Ovary (tissue), 9 donors: ENCODE results near the gene CDC42EP4. TPM values are rescaled to one million over a fixed set of nuclear protein-coding genes. Genes with fewer than 3 reads are reported as not detected.

Experiments
- DNase-seq, 5 donors: peaks; one replicate each; pipeline ENCODE4 v3.0.0-alpha.2; 2019 to 2020
- H3K27ac ChIP-seq, 2 donors: fragments of 200-600 bp; one replicate each; pipeline versions ENCODE4 v1.5.1 to v1.8.0; 2019 to 2022
- H3K27me3 ChIP-seq: fragments of 200-600 bp; one replicate; pipeline ENCODE4 v1.8.0; 2022
- H3K36me3 ChIP-seq: fragments of 200-600 bp; sonication (generic); one replicate; pipeline ENCODE4 v1.5.1; 2019
- H3K4me1 ChIP-seq: one replicate; pipeline ENCODE4 v1.8.1; 2013; ENCODE audit warnings: mild to moderate bottlenecking, moderate library complexity; ENCODE audit not compliant: insufficient read depth
- H3K4me3 ChIP-seq: fragments of 200-600 bp; sonication (generic); one replicate; pipeline ENCODE4 v1.5.1; 2017
- H3K9me3 ChIP-seq, 2 donors: fragments of 200-600 bp in 1 of 2; sonication (generic) in 1 of 2; one replicate each; pipeline versions ENCODE4 v1.5.1 to v1.8.1; 2013 to 2019; ENCODE audit warnings: mild to moderate bottlenecking in 1 of 2, moderate library complexity in 1 of 2
- CTCF ChIP-seq, 3 donors: fragments of 450-650 bp in 2 of 3; fragments of 200-600 bp in 1 of 3; IDR thresholded peaks; one replicate each; pipeline versions ENCODE4 v1.5.1 to v1.8.0; 2016 to 2022; ENCODE audit warnings: antibody characterized with exemption in 3 of 3, mild to moderate bottlenecking in 1 of 3
- EP300 ChIP-seq: sonication (generic); formaldehyde crosslinking; IDR thresholded peaks from one replicate; pipeline ENCODE4 v1.6.1; 2017; ENCODE audit warnings: antibody characterized with exemption
- POLR2A ChIP-seq: fragments of 450-650 bp; IDR thresholded peaks from one replicate; pipeline ENCODE4 v1.6.1; 2017; ENCODE audit warnings: antibody characterized with exemption, mild to moderate bottlenecking, moderate library complexity
- WGBS, 3 donors: extraction: QIAGEN DNeasy Blood & Tissue Kit in 1 of 3; methylation state at CpG; one replicate each; pipeline versions ENCODE4 v1.1.5 to v1.1.7; 2013 to 2017; 5-methylcytosine and 5-hydroxymethylcytosine counted together
- intact Hi-C, 4 donors: fragments of 100-400 bp; cut with DNase I; formaldehyde crosslinking; loops; one replicate each; pipeline versions ENCODE4 v1.11.0 to v1.15.1; 2022 to 2023
- polyA plus RNA-seq, 2 donors: library from polyadenylated mRNA; stranded (reverse); fragments of 200-250 nt in 1 of 2; fragments of 350-450 nt in 1 of 2; fragmentation: Illumina TruSeq in 1 of 2; extraction: RNeasy Lipid Tissue Mini Kit (QIAGEN cat#74804) in 1 of 2; gene quantifications; one replicate each; pipeline ENCODE4 v1.2.3, GENCODE V29; 2013 to 2014
- total RNA-seq, 7 donors: library from RNA; depleted of rRNA in 2 of 7; stranded (reverse); fragments of >200 nt in 2 of 7; fragmentation: NEBNext Ultra II Directional in 3 of 7; extraction: Animal tissue kit (Norgen Biotek cat#: 25700) in 3 of 7; gene quantifications; one replicate each; pipeline versions ENCODE4 v1.1.0 to v1.2.4, GENCODE V29; 2016 to 2023
- donor health status: DM: no; HTN: no; CAD: no; lungs with moderate emphysema.
- donor health status: DM: no; HTN: no; CAD: no.
- donor health status: Bipolar disorder and iron deficiency.
- donor health status: DM: yes; HTN: yes; CAD: no.
- donor health status: DM: no; HTN: no; CAD: no.
- donor health status: DM: yes; HTN: yes; CAD: no.

CDC42EP4 gene
- total and polyA plus RNA-seq, 9 donors, result 59.0 to 171 (median 106) TPM

GRCh38 chr17:73291260-73291801, 20.5 kb downstream of the CDC42EP4 start:
- no peaks in the 10 kb centered on the region for H3K27me3 ChIP-seq
- peak overlapping the region; percentile 49 to 86 for H3K27ac ChIP-seq
- intact Hi-C loops, result no loop called here
- H3K4me1 ChIP-seq, result peaks cover 62% of the 10 kb centered on the region
- no peaks in the 10 kb centered on the region for H3K9me3 ChIP-seq
- peak; percentile 66 to 71 (median 67) for DNase-seq
- no peaks in the 10 kb centered on the region for H3K36me3 ChIP-seq
- 40 to 50% (median 44%) methylated on average over 8 of the region's 8 CpGs for WGBS, 3 donors
- no peak for TF ChIP-seq POLR2A
- TF ChIP-seq CTCF (IDR thresholded peaks at IDR 0.05), result no peak
- no peak for TF ChIP-seq EP300
- H3K4me3 ChIP-seq, result peak overlapping the region; percentile 22

- no peaks in the 10 kb centered on the region for H3K36me3 ChIP-seq
- 79 to 82% (median 81%) methylated on average over 16 of the region's 16 CpGs for WGBS, 3 donors
- H3K9me3 ChIP-seq, result no peaks in the 10 kb centered on the region
- H3K27ac ChIP-seq, result peak overlapping the region; percentile 49 to 86
- H3K4me3 ChIP-seq, result no peak overlapping the region
- no peak for DNase-seq
- TF ChIP-seq CTCF (IDR thresholded peaks at IDR 0.05), result no peak
- TF ChIP-seq POLR2A, result no peak
- no peak for TF ChIP-seq EP300
- H3K27me3 ChIP-seq, result no peaks in the 10 kb centered on the region
- peaks cover 69% of the 10 kb centered on the region for H3K4me1 ChIP-seq
- intact Hi-C loops, result no loop called here
These were observed 21.2 kb downstream of the CDC42EP4 start for GRCh38 chr17:73290399-73291259.

GRCh38 chr17:73289549-73290254, 22.1 kb downstream of the CDC42EP4 start:
- H3K27ac ChIP-seq, result peak overlapping the region; percentile 49 to 86
- no peak overlapping the region for H3K4me3 ChIP-seq
- peaks cover 75% of the 10 kb centered on the region for H3K4me1 ChIP-seq
- H3K36me3 ChIP-seq, result no peaks in the 10 kb centered on the region
- WGBS, 3 donors, result 47 to 53% (median 50%) methylated on average over 7 of the region's 7 CpGs
- TF ChIP-seq EP300 (no peak), POLR2A (no peak), CTCF (IDR thresholded peaks at IDR 0.05) (no peak)
- DNase-seq, result no peak
- intact Hi-C loops, result no loop called here
- H3K9me3 ChIP-seq, result no peaks in the 10 kb centered on the region
- no peaks in the 10 kb centered on the region for H3K27me3 ChIP-seq

GRCh38 chr17:73288534-73289302, 23.1 kb downstream of the CDC42EP4 start:
- Histone ChIP-seq H3K27ac (peak overlapping the region; percentile 49 to 86), H3K9me3 (no peaks in the 10 kb centered on the region), H3K4me1 (peaks cover 74% of the 10 kb centered on the region), H3K36me3 (no peaks in the 10 kb centered on the region), H3K27me3 (no peaks in the 10 kb centered on the region), H3K4me3 (no peak overlapping the region)
- intact Hi-C loops, result no loop called here
- TF ChIP-seq EP300 (no peak), POLR2A (no peak), CTCF (IDR thresholded peaks at IDR 0.05) (no peak)
- WGBS, 3 donors, result 54 to 69% (median 65%) methylated on average over 19 of the region's 19 CpGs
- DNase-seq, result peak in 4 of 5 donors; percentile 56 to 79 (median 71)
